A673 (cell line): Measurements from ENCODE around the gene SLC45A3. TPM values are rescaled to one million over a fixed set of nuclear protein-coding genes. Genes with fewer than 3 reads are reported as not detected.
"Not testable (repeated sequence)": the region's sequence is repeated elsewhere in the genome, so short reads cannot be mapped to it uniquely, and the experiment has no call there.

Source experiments
- BruUV-seq: library from RNA; stranded (reverse); fragments of 400-500 nt; replicated peaks from 2 replicates; lab custom pipeline; 2021; lab: Mats Ljungman, UMichigan
- CTCF ChIA-PET: fragments of 300-600 bp; sonication (Branson Sonifier 250); formaldehyde crosslinking; loops from one replicate; lab custom pipeline; 2022; ENCODE audit warnings: antibody characterized with exemption; lab: Charles Lee
- POLR2A ChIA-PET: fragments of 300-600 bp; sonication (Branson Sonifier 250); formaldehyde crosslinking; loops from one replicate; lab custom pipeline; 2022; ENCODE audit warnings: antibody characterized with exemption; ENCODE audit not compliant: low non-redundant PET; lab: Charles Lee
- DNase-seq: peaks from one replicate; pipeline ENCODE4 v3.0.0-alpha.2; 2015; ENCODE audit warnings: low spot score
- H3K27ac ChIP-seq: fragments of 200-600 bp; sonication (generic); 2 replicates; pipeline ENCODE4 v1.5.1; 2016; ENCODE audit warnings: mixed run types, low read depth, mild to moderate bottlenecking, mixed read lengths, antibody characterized with exemption, low read length; ENCODE audit not compliant: poor library complexity, severe bottlenecking
- H3K27me3 ChIP-seq: fragments of 200-600 bp; sonication (generic); replicated peaks from 2 replicates; pipeline ENCODE4 v1.6.1; 2017; ENCODE audit warnings: mixed run types, low read depth, mild to moderate bottlenecking, mixed read lengths, antibody characterized with exemption, low read length; ENCODE audit not compliant: insufficient read depth, poor library complexity
- H3K36me3 ChIP-seq: fragments of 200-600 bp; sonication (generic); 2 replicates; pipeline ENCODE4 v1.6.1; 2016; ENCODE audit warnings: mixed run types, mild to moderate bottlenecking, mixed read lengths, antibody characterized with exemption, low read length; ENCODE audit not compliant: insufficient read depth, poor library complexity, severe bottlenecking
- H3K4me1 ChIP-seq: fragments of 200-600 bp; sonication (generic); 2 replicates; pipeline ENCODE4 v1.6.1; 2017; ENCODE audit warnings: mixed run types, mild to moderate bottlenecking, mixed read lengths, antibody characterized with exemption, low read length; ENCODE audit not compliant: insufficient read depth, poor library complexity, severe bottlenecking
- H3K4me3 ChIP-seq: fragments of 200-600 bp; sonication (generic); 2 replicates; pipeline ENCODE4 v1.5.1; 2016; ENCODE audit warnings: low read depth, mixed run types, mild to moderate bottlenecking, mixed read lengths, low read length; ENCODE audit not compliant: poor library complexity, severe bottlenecking
- H3K9me3 ChIP-seq: fragments of 200-600 bp; sonication (generic); 2 replicates; pipeline ENCODE4 v1.6.1; 2016; ENCODE audit warnings: mixed run types, low read depth, mild to moderate bottlenecking, mixed read lengths, antibody characterized with exemption, low read length; ENCODE audit not compliant: poor library complexity, severe bottlenecking
- CTCF ChIP-seq: fragments of 300-800, 200-600 bp; sonication (generic); conservative IDR thresholded peaks from 2 replicates; pipeline ENCODE4 v1.5.1; 2017; ENCODE audit warnings: low read depth, mild to moderate bottlenecking, antibody characterized with exemption, low read length, moderate library complexity, mixed read lengths
- EZH2 ChIP-seq: fragments of 200-600 bp; sonication (generic); IDR thresholded peaks from 2 replicates; pipeline ENCODE4 v1.6.1; 2017; ENCODE audit warnings: borderline replicate concordance, low read depth, mild to moderate bottlenecking, mixed read lengths, antibody characterized with exemption, low read length; ENCODE audit not compliant: poor library complexity, severe bottlenecking
- intact Hi-C: fragments of 100-400 bp; cut with micrococcal nuclease; formaldehyde crosslinking; loops from one replicate; pipeline ENCODE4 v1.10.0; 2022; ENCODE audit not compliant: unreplicated experiment
- total RNA-seq: library from RNA; stranded (reverse); gene quantifications from 2 replicates; pipeline ENCODE4 v1.2.3, GENCODE V29; 2021

Gene SLC45A3
- total RNA-seq, 1 experiment from 2014 or later: 8.5 TPM

DNA sequence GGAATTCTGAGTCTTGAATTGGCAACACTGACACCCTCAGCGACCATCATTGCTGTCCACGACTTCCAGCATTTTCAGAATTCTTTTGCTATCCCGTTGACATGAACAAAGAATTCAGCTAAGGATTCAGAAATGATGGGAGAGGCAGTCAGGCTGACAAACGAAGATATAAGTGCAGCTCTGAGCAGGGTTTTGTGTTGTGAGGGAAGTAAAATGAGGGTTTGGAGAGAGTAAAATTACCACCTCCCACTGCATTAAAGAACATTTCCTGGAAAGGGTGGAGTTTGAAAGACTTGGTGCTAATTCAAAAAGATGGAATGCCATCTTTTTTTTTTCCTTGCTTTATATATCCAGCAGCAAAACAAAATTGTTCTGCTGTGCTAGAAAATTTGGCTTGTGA, 43.6 kb downstream of the SLC45A3 start:
- BruUV-seq: no TSS peak
- Histone ChIP-seq H3K27ac (no peak overlapping the region), H3K27me3 (peaks cover 13% of the 10 kb centered on the region), H3K4me3 (no peak overlapping the region), H3K36me3 (no peaks in the 10 kb centered on the region), H3K4me1 (no peaks in the 10 kb centered on the region), H3K9me3 (no peaks in the 10 kb centered on the region)
- TF ChIP-seq CTCF (no peak), EZH2 (no peak)
- POLR2A ChIA-PET: no interaction called here
- CTCF ChIA-PET: no interaction called here
- intact Hi-C loops: loop anchor here (10.0 kb wide), 1 partner anchor 242 kb away; no protein-coding TSS in a partner anchor
- DNase-seq: no peak

DNA sequence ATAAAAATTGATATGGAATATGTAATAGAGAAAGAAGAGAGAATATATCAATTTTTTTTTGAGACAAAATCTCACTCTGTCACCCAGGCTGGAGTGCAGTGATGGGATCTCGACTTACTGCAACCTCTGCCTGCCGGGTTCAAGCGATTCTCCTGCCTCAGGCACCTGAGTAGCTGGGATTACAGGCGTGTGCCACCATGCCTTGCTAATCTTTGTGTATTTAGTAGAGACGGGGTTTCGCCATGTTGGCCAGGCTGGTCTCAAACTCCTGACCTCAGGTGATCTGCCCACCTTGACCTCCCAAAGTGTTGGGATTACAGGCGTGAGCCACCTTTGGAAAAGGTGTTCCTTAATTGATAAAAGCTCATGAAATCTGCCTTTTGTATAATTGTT, 44.2 kb downstream of the SLC45A3 start:
- BruUV-seq, H3K4me3 ChIP-seq, H3K27ac ChIP-seq, POLR2A ChIA-PET, DNase-seq, H3K36me3 ChIP-seq, H3K4me1 ChIP-seq, H3K9me3 ChIP-seq: not testable (repeated sequence)
- intact Hi-C loops: loop anchor here (10.0 kb wide), 1 partner anchor 241 kb away; no protein-coding TSS in a partner anchor
- CTCF ChIA-PET: interaction anchor here (0.7 kb wide), 1 partner anchor 14 kb away, joined by 3 read pairs; no protein-coding TSS in a partner anchor
- peaks cover 13% of the 10 kb centered on the region for H3K27me3 ChIP-seq

- no peaks in the 10 kb centered on the region for H3K9me3 ChIP-seq
- peaks cover 7% of the 10 kb centered on the region for H3K4me1 ChIP-seq
- no peak overlapping the region for H3K4me3 ChIP-seq
- no peaks in the 10 kb centered on the region for H3K36me3 ChIP-seq
- intact Hi-C loops: loop anchor here (2.0 to 10.0 kb wide), 4 partner anchors 43 to 239 kb away; no protein-coding TSS in a partner anchor
- ChIA-PET CTCF (interaction anchor here (0.5 to 1.1 kb wide), 2 partner anchors 24 to 40 kb away, joined by 3 to 4 read pairs; no protein-coding TSS in a partner anchor), POLR2A (no interaction called here)
- TF ChIP-seq CTCF (no peak), EZH2 (no peak)
- peaks cover 13% of the 10 kb centered on the region for H3K27me3 ChIP-seq
- no peak for DNase-seq
- no TSS peak for BruUV-seq
- no peak overlapping the region for H3K27ac ChIP-seq
Observed at GRCh38 chr1:205633421-205633976, 46.8 kb downstream of the SLC45A3 start.
